SU-DHL-6 (cell line): ENCODE measurements around the gene TP53AIP1.

Experiments
- CTCF ChIP-seq: fragments of 200-600 bp; sonication (generic); IDR thresholded peaks from one replicate; pipeline ENCODE4 v1.5.1; 2017; ENCODE audit warnings: antibody characterized with exemption, mild to moderate bottlenecking, low read length, moderate library complexity; ENCODE audit not compliant: insufficient read depth, poor library complexity, severe bottlenecking
- EZH2phosphoT487 ChIP-seq: fragments of 200-600 bp; sonication (generic), shearing (Covaris generic); conservative IDR thresholded peaks from 2 replicates; pipeline ENCODE4 v1.6.1; 2018; ENCODE audit warnings: mild to moderate bottlenecking, antibody characterized with exemption, low read length, moderate library complexity, mixed read lengths

GRCh38 chr11:128963744-128964325 lies 21.2 kb upstream of the TP53AIP1 start:
- TF ChIP-seq CTCF: no peak
- TF ChIP-seq EZH2phosphoT487: no peak
